Measurements from ENCODE around the gene CCT7.
"Not testable (repeated sequence)": the region's sequence is repeated elsewhere in the genome, so short reads cannot be mapped to it uniquely, and the experiment has no call there.

Gene CCT7

DNA sequence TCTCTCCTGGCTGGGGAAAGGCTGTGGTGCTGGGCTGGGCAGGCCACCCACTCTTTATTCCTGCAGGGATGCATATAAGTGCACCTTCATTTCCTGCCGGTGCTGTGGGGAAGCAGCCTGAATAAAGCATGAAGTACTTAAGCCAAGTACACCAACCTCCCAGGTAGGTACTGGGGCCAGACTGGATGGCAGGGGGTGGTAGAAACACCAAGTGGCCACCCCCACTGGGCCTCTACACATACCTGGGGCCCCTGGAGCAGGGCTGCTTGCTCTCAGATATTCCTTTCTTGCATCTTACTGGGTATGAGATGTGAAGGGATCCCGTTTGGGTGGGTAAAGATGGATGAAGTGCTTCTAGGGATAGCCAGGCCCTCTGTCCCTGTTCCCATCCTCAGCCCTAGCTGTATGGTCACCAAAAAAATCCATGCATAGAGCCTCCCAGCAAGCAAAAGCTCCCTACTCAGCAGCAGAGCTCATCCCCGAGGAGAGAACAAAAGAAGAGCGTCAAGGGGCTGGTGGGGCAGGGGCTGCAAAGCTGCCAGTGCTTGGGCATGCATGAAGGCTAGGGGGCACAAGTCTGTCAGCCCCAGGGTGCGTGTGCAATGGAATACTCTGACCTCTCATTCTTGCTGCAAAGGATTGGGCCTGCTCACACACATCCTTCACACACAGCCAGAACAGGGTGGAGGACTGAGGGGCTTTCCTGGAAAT, 22.0 kb downstream of the CCT7 start:
- no peak for DNase-seq

DNA sequence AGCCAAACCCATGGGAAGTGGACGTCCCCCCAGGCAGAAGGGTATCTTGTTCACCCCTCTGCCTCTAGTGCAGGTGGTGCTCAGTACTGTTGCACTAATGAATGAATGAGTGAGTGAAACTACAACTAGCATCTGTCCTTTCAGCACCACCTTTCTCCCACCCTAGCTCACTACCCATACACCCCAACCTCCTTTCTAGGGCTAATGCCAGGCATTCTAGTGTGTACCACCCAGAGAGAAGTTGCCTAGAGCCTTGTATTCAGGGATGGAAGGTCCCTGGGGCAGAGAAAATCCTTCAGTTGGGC, 22.5 kb downstream of the CCT7 start:
- DNase-seq, result no peak

DNA sequence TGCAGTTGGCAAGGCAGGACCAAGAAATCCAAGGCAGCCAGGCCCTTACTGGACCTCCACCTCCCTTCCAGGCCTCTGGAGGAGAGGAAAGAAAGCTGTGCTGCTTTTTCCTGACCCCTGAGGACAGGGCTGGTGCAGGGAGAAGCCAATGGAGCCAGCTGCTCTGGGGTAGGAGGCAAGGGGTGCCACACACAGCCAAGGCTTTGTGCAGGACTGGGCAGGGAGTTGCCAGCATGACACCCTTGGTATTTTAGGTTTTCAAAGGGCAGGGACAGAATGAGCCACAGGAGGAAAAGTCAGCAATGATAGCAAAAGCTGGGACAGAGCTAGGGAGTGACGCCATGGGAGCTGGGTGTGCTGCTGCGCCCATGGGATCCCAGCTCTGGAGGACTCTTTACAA, 22.9 kb downstream of the CCT7 start:
- no peak for DNase-seq

DNA sequence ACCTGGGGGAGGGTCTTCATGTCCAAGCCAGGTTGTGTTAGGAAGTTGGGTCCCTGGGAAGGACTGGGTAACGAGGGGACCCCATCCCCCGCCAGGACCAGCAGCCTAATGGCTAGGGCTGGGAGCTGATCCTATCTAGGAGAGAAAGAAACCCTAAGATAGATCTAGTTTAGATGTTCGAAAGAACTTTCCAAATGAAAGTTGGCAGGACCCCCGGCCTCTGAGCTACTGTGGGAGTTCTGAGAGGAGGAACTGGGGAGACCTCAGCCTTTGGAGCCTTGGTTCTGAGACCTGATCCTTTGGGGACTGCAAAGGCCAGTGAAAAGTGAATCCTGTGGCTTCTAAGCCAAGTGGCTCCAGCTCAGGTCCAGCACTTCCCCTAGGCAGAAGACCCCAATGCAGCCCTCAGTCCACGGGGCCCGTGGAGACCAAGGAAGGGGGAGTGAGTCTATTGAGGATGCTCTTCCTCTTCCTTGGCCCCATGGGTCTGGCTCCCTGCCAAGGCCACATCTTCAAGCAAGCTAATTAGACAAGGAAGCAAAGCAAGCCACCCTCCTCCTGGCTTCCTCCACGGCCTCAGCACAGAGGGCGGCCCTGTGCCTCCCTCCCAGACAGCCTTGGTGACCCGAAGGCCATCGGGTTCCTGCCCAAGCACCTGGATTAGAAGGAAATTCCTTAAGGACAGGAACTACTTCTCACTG, 23.5 kb downstream of the CCT7 start:
- DNase-seq, result no peak

DNA sequence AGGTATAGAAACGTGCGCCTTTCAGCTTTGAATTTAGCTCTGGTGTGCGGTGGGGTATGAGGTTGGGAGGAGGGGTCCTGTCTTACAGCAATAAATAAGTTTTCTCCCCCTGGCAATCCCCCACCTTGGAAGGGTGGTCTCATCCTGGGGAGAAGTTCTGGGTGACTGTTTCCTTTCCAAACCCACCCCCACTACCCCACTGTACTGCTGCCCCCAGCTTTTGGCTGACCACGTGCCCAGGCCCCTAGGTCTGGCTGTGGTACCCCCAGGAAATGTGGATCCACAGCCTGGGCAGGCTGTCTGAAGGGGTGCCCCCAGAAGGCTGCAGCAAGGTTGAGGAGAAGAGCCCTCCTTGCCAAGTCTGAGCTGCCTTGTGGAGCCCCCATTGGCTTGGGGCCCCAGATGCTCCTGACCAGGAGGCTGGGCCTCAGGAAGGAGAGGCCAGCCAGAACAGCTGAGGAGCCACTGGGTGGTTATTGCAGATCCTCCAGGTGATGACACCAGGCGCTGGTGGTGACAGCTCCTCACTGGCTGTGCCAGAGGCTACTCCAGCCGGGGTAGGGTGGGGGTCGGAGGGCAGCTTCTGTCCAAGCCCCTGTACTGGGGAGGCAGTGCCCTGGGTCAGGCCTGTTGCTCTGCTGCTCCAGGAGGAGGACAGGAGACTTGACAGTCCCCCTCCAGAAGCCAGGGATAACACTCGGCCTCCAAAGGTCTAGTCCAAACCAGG, 24.2 kb downstream of the CCT7 start:
- DNase-seq, result no peak

DNA sequence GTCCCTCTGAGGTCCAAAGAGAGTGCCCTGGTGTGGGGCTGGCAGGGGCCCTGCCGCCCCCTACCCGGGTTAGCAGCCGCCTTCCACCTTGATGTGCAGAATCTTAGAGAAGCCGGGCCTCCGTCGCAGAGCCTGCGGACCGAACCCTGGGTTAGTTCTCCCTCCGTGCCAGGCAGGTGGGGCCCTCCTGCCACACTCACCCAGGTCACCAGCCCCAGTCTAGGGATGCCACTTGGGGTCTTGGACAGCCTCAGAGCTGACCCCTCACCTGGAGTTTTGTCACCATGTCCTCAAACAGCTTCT, 24.8 kb downstream of the CCT7 start:
- no peak for DNase-seq

DNA sequence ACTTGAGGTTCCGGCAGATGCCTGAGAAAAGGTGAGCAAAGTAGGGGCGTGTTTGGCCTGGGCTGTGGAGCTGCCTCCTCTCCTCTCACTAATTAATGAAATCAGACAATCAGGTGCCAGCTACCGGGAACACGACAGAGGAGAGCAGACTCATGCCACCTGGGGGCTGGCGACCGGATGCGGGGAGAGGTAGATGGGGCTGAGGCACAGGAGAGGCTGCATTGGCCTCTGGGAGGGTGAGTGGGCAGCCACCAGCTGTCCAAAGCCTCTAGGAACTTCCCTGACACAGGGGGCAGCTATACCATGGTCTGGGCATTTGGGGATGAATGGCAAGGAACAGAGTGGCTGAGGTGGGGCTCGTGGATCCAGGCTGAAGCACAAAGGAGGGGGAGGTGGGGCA, 25.2 kb downstream of the CCT7 start:
- no peak for DNase-seq

DNA sequence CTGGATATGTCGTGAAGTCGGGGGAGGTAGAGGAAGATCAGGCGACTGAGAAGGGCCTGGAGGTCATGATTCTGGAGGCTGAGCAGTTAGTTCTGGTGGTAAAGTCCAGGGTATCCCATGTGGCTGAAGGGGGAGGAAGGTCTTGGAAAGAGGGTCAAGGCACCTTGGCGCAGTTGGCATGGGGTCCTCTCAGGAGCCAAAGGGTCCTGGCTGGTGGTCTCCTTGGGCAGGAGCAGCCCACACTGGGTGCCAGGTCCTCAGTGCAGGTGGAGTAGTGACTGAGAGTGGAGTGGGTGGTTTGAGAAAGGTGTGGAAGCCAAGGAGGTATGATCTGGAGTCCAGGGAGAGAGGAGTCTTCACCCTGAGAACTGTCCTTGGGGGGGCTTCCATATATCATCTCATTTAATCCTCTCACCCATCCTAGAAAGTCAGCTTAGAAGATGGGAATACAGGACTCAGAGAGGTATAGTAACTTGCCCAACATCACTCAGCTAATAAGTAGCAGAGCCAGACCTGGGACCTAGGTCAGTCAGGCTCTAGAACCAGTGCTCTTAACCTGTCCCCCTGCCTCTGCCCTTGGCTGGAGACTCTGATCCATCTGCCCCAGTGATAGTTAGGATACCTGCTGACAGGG, 25.7 kb downstream of the CCT7 start:
- DNase-seq, result no peak

DNA sequence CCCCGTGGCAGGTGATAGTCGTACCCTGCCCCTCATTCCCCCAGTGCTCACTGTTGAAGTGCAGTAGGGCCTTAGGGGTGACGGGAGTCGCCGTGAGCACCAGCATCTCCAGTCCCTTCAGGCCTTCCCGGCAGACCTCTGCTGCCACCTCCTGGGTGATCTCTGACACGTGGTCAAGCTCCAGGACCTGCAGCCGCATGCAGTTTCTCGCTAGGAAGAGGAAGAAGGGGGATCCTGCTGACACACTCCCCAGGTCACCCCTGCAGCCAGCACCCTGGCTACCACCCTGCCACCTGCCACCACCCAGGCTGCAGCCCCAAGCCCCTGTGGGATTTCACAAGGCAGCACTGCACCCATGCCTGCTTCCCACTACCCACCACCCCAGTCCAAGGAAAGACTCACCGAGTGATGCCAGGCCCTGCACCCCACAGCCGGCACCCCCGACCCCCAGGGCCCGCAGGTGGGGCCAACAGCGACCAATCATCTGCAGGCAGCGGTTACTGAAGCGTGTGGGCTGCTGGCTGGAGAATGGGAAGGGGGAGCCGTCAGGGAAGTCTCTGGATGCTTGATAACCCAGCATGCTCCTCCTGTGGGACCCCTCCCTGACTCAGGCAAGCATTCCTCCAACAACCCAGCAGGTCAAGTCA, 26.4 kb downstream of the CCT7 start:
- no peak for DNase-seq

DNA sequence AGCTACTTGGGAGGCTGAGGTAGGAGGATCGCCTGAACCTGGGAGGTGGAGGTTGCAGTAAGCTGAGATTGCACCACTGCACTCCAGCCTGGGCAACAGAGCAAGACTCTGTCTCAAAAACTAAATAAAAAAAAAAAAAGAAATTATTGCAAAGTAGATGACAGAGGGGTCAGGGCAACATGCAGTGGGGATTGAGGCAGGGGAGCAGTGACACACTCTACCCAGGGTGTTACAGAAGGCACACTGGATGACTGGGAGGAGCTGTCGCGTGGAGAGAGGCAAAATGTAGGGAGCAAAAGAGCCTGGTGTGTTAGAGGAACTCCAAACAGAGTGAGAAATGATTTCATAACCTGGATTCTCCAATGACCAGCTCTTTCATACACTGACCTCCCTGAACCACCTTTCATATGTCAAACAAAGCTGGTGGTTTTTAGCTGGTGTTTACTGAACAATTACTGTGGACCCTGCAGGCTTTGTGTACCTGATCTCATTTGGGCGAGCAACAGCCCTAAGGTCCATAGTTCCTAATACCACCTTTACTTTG, 28.1 kb downstream of the CCT7 start:
- DNase-seq, result no peak

DNA sequence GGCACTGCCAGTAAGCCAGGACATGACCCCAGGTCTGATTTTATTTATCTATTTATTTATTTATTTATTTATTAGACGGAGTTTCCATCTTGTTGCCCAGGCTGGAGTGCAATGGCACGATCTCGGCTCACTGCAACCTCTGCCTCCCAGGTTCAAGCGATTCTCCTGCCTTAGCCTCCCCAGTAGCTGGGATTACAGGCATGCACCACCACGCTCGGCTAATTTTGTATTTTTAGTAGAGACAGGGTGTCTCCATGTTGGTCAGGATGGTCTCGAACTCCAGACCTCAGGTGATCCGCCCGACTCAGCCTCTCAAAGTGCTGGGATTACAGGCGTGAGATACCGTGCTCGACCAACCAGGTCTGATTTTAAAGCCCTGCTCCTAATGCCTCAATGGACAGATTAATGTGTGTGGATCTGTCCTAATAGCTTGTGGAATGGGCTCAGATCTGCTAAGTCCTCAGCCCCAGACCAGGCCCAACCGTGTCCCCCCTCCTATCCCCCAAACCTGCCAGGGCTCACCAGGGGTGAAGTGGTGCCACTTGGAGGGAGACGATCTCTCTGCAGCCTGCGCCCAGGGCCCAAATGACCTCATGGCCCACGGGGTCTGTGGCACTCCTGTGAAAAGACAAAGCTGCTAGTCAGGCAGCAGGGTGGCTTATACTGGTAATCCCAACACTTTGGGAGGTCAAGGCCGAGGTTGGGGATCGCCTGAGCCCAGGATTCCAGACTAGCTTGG, 28.8 kb downstream of the CCT7 start:
- not testable (repeated sequence) for DNase-seq

DNA sequence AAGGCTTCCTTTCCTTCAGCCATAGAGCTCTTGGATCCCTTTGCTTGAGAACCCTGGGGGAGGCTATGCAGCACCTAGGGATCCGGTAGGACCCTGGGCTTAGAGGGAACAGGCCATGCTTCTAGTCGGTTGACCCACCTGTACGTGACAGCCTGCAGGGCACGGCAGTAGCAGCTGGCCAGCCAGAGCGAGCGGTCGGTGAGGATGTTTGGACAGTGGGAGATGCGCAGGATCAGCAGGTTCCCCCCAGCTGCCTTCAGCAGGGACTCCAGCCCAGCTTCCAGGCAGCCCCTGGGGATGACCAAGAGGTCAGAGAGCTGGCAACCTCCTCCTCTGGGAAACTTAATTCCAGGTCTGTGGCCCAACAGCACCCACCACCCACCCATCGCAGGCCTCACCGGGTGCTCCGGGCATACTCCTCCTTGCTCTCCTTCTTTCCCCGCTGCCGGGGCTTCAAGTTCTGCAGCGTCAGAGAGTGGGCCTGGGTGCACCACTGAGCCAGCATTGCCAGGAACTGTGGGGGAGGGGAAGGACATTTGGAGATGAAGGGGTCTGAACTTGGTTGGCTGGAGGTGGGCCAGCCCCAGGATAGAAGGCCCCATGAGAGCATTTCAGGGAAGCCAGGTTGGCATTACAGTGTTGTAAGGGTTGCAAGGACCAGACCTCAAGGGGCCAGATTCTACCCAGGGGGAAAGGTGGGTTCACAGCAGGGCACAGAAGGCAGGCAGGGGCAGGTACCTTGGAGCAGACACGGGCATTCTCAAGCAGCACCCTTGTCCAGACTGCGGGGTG, 29.6 kb downstream of the CCT7 start:
- DNase-seq, result no peak

DNA sequence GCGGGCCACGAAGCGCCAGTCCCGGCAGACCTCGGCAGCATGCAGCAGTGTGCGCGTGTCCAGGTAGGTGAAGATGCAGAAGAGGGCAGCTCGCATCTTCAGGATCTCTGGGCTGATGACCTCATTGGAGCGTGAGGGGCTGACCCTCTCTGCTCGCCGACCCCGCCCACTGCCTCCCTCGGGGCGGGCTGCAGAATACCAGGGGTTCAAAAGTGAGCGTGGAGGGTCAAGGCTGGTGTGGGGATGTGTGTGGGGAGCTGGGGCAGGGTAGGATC, 30.2 kb downstream of the CCT7 start:
- DNase-seq, result no peak

DNA sequence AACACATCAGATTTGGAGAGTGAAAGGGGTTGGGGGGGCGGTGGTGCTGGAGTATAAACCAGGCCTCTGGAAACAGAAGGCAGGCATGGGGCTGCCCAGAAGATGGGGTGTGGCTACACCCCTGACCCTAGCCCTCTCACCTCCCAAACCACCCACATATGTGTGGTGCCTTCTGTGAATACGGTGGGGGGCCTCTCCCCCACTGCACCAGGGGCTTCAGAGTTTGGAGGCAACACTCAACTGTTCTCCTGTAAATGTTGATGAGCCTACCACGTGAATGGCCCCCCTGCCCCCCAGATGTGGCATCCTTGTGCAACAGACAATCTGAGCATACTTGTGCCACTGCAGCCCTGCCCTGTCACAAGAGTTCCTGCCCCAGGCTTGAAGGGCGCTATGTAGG, 30.7 kb downstream of the CCT7 start:
- DNase-seq, result no peak

DNA sequence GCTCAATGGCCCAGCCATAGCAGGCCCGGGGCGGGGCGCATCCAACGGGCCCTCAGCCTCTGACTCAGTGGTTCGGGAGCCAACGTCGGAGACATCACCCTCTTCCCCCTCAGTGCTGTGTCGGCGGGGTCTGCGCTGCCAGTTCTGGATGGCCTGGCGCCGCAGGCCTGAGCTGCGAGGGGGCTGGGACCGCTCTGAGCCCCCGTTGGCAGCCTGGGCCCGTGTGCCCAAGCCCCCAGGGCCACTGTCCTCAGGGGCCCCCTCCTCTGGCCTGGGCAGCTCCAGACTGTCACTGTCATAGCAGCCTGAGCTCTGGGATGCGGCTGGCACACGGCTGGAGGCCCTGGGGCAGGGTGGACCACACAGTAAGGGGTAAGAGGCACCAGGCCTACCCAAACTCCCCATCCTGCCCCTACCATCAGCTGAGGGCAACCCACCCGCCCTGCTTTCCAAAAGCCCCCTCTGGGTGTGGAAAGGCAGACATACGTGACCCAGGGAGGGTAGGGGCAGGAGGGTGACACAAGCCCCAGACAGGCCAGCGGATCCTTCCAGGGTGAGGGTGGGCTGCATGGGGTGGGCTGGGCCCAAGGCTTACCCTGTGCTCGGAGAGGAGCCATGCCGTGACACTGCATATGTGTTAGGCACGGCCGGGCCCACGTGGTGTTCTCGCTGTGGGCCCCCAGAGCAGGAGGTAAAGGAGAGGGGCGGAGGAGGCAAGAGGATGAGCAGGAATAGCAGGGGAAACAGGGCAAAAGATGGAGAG, 31.4 kb downstream of the CCT7 start:
- DNase-seq, result no peak

DNA sequence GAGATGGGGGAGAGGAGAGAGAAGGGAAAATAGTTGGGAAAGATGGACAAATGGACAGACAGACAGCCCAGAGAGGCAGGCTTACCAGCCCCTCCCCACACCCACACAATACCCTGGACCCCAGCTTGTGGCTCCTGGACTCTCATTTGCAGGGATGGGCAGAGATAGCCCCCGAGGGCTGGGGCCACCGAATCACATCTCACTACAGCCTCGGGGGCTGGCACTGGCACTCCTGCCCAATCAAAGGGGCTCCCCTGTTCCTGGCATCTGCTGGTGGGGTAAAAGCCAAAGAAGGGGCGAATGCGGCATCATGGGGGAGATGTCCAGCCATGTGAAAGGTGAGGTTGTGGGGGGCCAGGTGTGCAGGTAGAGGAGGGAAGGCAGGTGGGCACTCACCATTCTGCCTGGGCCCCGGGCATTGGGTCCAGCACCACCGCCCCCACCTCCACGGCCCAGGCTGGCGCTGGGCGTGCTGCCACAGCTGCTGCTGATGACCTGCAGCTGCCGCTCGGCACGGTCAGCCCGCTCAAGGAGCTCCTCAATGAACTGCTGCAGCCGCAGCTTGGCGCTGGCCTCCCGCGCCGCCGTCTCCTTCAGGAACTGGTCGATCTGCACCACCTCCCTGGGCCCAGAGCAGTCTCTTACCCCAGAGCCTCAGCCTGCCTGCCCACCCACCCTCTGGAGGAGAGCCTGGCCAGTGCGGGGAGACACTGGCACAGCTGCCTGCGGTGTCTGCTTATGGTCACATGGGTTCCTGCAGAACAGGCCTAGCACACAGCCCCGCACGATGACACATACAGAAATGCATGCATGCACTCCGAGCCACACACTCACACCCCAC, 32.2 kb downstream of the CCT7 start:
- no peak for DNase-seq

DNA sequence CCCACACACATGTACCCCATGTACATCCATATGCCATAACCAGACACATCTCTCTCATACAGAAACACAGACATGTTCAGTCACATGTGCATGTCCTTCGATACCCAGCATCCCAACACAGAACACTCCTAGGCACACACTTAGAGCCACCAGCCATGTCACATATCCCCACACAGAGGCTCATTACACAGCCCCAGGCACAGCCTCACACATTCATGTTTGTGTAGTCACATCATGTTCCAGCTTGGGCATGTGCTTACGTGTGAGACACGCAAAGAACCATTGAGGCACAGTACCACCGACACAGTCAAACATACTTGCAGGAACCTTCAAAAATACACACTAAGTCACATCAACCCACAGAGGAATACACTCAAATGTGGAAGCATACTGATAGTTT, 32.9 kb downstream of the CCT7 start:
- DNase-seq, result no peak

DNA sequence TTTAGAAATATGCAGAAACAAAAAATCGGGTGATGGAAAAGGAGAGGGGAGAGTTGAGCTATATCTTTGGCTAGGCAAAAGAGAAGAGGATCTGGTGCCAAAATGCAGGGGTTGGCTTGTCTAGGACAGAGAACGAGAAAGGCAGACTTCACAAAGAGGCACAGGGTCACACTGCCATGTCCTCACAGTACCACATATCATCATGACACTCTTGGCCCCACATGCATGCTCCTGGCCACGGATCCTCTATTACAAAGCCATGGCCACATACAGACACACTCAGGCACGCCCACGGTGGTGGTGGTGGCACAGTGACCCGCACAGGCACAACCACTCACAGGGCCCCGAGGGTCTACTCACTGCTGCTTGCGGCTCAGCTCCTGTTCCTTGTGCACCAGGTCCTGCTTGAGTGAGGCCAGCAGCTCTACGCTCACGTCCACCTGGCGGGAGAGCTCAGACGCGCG, 34.3 kb downstream of the CCT7 start:
- DNase-seq, result no peak

DNA sequence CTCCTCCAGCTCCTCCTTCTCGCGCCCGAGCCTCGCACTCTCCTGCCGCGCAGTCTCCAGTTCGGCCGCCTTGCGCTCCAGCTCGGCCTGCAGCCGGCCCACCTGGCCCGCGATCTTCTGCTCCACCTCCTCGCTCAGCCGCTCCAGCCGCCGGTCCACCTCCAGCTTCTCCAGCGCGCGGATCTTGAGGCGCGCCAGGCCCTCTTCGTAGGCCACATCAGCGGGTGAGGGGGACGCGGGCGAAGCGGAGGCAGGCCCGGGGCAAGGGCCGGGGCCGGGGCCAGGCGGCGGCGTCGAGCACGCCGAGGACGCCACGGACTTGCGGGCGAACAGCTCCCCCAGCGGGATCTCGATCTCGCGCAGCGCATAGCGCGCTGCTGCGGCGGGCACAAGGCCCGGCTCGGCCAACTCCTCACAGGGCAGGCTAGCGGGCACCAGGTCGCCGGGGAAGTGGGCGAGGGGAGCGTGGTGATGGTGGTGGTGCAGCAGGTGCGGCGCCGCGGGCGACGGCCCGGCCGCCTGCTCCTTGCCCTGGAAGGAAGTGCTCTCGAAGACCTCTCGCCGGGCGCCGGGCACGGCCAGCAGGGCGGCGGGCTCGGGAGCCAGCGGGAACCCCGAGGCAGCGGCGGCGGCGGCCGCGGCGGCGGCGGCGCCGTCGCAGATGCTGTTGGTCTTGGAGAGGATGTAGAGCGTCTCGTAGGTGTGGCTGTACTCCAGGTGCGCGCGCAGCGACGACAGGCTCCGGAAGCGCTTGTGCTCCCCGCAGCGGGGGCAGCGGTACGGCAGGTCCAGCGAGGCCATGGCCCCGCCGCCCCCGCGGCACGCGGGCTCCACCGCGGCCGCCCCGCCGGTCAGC, 35.0 kb downstream of the CCT7 start:
- DNase-seq, result peak; percentile 66
